Calu3 (cell line): ENCODE data around the gene ZC3H14. TPM values are rescaled to one million over a fixed set of nuclear protein-coding genes. Genes with fewer than 3 reads are reported as not detected.

ENCODE experiments used
- BruUV-seq: library from RNA; stranded (reverse); fragments of 400-500 nt; replicated peaks from 2 replicates; lab custom pipeline; 2021; lab: Mats Ljungman, UMichigan
- CTCF ChIA-PET: fragments of 300-600 bp; sonication (Branson Sonifier 250); formaldehyde crosslinking; loops from one replicate; lab custom pipeline; 2022; ENCODE audit warnings: antibody characterized with exemption; lab: Charles Lee
- DNase-seq: peaks from one replicate; pipeline ENCODE4 v3.0.0; 2022
- H3K27ac Mint-ChIP-seq: one replicate; pipeline ENCODE4 v1.8.0; 2022; ENCODE audit warnings: mixed read lengths; ENCODE audit not compliant: unreplicated experiment
- H3K27me3 Mint-ChIP-seq: one replicate; pipeline ENCODE4 v1.8.0; 2022; ENCODE audit warnings: mixed read lengths; ENCODE audit not compliant: unreplicated experiment
- H3K36me3 Mint-ChIP-seq: one replicate; pipeline ENCODE4 v1.8.0; 2022; ENCODE audit warnings: mild to moderate bottlenecking, moderate library complexity, mixed read lengths; ENCODE audit not compliant: insufficient read depth, unreplicated experiment
- H3K4me1 Mint-ChIP-seq: one replicate; pipeline ENCODE4 v1.8.0; 2022; ENCODE audit warnings: mild to moderate bottlenecking, low read depth, mixed read lengths; ENCODE audit not compliant: unreplicated experiment
- H3K4me3 Mint-ChIP-seq: one replicate; pipeline ENCODE4 v1.8.0; 2022; ENCODE audit warnings: mild to moderate bottlenecking, low read depth, moderate library complexity, mixed read lengths; ENCODE audit not compliant: unreplicated experiment
- H3K9me3 Mint-ChIP-seq: one replicate; pipeline ENCODE4 v1.8.0; 2022; ENCODE audit warnings: low read depth, mixed read lengths; ENCODE audit not compliant: unreplicated experiment
- CTCF ChIP-seq: fragments of 200-600 bp; IDR thresholded peaks from one replicate; pipeline ENCODE4 v1.8.0; 2022; ENCODE audit warnings: antibody characterized with exemption; ENCODE audit not compliant: unreplicated experiment
- intact Hi-C: fragments of 100-400 bp; cut with micrococcal nuclease; formaldehyde crosslinking; loops from one replicate; pipeline ENCODE4 v1.10.0; 2022; ENCODE audit not compliant: unreplicated experiment
- total RNA-seq: library from RNA; stranded (reverse); gene quantifications from 2 replicates; pipeline ENCODE4 v1.2.3, GENCODE V29; 2022

The ZC3H14 gene
- total RNA-seq, 1 experiment from 2014 or later: 69.3 TPM

- TF ChIP-seq CTCF: no peak
- Mint-ChIP-seq H3K36me3 (peaks cover 44% of the 10 kb centered on the region), H3K4me3 (no peak overlapping the region), H3K9me3 (no peaks in the 10 kb centered on the region), H3K27ac (no peak overlapping the region), H3K4me1 (peaks cover 8% of the 10 kb centered on the region), H3K27me3 (no peaks in the 10 kb centered on the region)
- DNase-seq: no peak
- CTCF ChIA-PET: no interaction called here
- no TSS peak for BruUV-seq
- intact Hi-C loops: no loop called here
Measured at GRCh38 chr14:88598097-88598675, 35.3 kb downstream of the ZC3H14 start.

DNA sequence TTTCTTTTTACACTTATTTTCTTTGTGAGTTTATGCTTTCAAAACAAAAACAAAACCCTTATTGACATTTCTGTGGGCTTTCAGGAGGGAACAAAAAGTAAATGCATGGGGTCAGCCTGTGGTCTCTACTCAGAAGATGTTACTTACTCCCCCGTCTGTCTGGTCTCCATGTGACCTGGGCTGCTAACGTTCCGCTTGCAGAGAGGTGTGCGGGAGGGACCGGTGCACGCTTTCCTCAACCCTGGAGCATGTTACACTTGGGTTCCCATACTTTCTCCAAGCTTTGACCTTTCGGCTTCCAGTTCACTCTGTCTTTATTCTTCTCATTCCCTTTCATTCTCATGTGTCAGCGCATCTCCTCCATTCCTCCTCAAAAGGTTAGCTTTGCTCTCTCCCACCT is 36.5 kb downstream of the ZC3H14 start:
- CTCF ChIA-PET: no interaction called here
- peaks cover 53% of the 10 kb centered on the region for H3K36me3 Mint-ChIP-seq
- H3K27me3 Mint-ChIP-seq: no peaks in the 10 kb centered on the region
- no peak for DNase-seq
- no peaks in the 10 kb centered on the region for H3K9me3 Mint-ChIP-seq
- peaks cover 8% of the 10 kb centered on the region for H3K4me1 Mint-ChIP-seq
- no peak overlapping the region for H3K4me3 Mint-ChIP-seq
- no peak for TF ChIP-seq CTCF
- BruUV-seq: no TSS peak
- no peak overlapping the region for H3K27ac Mint-ChIP-seq
- intact Hi-C loops: no loop called here

DNA sequence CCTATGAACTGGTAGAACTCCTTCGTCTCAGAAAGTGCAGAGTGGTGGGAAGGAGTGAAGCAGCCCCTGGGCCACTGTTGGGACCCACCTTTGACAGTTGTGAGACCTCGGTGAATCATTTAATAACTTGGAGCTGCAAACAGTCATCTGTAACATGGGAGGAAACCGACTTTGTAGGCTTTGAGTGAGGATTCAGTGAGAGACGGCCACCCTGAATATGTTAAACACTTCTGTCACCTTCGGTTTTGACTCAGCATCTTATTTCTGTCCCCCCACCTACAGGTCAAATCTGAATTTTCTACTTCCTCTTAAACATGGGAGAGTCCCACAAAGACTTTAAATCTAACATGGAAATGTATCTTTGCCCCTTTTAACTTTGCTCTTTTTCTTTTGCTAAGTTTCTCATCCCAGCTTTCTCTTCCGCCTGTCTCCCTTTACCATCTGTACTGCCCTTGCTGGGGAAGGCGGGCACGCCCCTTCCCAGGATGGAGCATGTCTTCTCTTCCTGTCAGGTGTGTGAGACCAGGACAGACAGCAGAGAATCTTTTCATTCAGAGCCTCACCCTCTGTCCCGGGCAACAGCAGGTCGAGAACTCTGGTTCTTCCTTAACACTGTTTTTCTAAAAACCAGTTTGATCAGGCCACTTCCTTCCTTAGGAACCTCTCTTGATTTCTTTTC is 37.1 kb downstream of the ZC3H14 start:
- no peaks in the 10 kb centered on the region for H3K27me3 Mint-ChIP-seq
- intact Hi-C loops: no loop called here
- no peak for TF ChIP-seq CTCF

DNA sequence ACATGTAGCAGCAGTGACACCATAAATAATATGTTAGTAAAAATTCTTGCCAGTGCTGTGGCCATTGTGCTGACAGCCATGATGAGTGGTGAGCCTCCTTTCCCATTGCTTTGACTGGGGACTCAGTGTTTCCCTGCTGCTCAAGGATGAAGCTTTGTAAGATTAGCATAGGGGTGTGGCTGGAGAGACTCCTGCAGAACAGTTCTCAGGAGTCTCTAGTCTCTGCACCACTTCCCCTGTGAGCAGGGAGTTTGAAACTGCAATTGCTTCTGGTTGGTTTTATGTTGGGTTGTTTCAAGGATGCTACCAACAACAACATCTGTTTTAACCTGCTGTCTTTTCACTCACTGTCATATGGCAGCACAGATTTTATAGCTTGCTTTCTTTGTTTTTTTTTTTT is 41.4 kb downstream of the ZC3H14 start:
- TF ChIP-seq CTCF: no peak
- no TSS peak for BruUV-seq
- H3K27ac Mint-ChIP-seq: no peak overlapping the region
- H3K27me3 Mint-ChIP-seq: no peaks in the 10 kb centered on the region
- no peaks in the 10 kb centered on the region for H3K9me3 Mint-ChIP-seq
- H3K4me3 Mint-ChIP-seq: no peak overlapping the region
- CTCF ChIA-PET: no interaction called here
- H3K4me1 Mint-ChIP-seq: no peaks in the 10 kb centered on the region
- no peak for DNase-seq
- intact Hi-C loops: no loop called here
- H3K36me3 Mint-ChIP-seq: peaks cover 29% of the 10 kb centered on the region

More for the DNA sequence above, 37.1 kb downstream of the ZC3H14 start:
- Mint-ChIP-seq H3K36me3 (peaks cover 56% of the 10 kb centered on the region), H3K4me3 (no peak overlapping the region), H3K4me1 (peaks cover 8% of the 10 kb centered on the region), H3K27ac (peak overlapping the region; percentile 6), H3K9me3 (no peaks in the 10 kb centered on the region)
- CTCF ChIA-PET: no interaction called here
- BruUV-seq: no TSS peak
- no peak for DNase-seq
